Right renal pelvis (tissue), 4 donors: ENCODE measurements around the gene MEIOSIN. TPM values are rescaled to one million over a fixed set of nuclear protein-coding genes. Genes with fewer than 3 reads are reported as not detected.

Source experiments
- DNase-seq, 4 donors: peaks; one replicate each; pipeline ENCODE4 v3.0.0-alpha.2; 2013; ENCODE audit warnings: low read depth in 4 of 4, low spot score in 3 of 4, missing footprints in 1 of 4
- polyA plus RNA-seq, 4 donors: library from polyadenylated mRNA; unstranded; fragments of 120-200 nt; gene quantifications; one replicate each; pipeline ENCODE4 v1.2.1, GENCODE V29; 2013; ENCODE audit not compliant: insufficient read length in 4 of 4

MEIOSIN gene
- polyA plus RNA-seq, 4 donors: 0.03 TPM; not detected in 3

DNA sequence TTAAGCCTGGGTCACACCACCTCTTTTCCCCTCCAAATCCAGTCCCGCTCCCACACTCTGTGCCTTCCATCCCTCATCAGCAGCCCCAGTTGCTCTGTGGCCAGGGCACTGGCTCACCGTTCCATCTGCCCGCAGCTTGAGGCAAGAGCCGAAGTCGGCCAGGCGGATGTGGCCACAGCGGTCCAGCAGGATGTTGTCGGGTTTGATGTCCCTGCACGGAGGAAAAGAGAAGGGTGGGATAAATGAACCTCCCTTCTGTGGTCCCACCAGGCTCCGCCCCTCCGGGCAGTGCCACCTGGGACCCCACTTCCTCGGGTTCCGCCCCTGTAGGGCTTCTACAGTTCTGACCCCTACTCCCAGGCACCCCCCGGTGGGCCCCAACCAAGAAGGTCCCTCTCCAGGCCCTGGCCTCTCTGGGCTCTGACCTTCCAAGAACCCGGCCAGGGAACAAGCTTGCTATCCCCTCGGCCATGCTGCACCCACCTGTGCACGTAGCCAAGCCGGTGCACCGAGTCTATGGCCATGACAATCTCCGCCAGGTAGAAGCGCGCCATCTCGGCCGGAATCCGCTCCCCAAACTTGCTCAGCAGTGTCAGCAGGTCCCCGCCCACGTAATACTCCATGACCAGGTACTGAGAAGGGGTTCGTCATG lies 44.9 kb downstream of the MEIOSIN start:
- no peak for DNase-seq

DNA sequence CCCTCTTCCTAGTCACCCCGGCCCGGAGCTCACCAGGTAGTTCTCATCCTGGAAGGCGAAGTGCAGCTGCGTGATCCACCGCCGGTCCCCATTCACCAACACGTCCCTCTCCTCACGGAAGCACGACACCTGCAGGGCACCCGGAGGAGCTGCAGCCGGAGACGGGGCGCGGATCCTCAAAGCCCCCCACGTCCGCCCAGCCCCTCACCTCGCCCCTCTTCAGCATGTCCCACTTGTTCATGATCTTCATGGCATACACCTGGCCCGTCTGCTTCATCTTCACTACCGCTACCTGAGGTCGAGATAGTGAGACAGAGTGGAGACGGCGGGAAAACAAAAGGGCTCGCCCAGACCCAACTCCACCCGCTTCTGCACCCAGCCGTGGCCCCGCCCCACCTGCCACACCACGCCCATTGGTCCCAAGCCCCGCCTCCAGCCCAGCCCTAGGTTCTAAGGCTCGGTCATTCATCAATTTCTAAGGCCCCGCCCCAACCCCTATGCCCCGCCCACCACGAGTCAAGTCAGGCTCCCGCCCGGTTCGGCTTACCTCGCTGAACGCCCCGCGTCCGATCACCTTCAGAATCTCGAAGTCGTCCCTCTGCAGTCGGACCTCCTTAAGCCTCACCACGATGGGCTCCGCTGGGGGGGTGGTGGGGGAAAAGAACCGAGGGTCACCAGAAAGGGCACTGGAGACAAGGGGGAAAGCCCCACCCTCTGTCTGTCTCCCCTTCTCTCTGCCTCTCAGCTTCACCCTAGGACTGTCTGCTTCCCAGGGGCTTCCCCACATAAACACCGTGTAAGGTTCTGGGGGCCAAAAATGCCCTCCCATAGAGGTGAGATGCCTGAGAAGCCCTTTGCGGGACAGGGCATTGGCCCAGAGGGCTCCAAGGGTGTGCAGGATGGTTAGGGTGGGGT lies 46.2 kb downstream of the MEIOSIN start:
- peak in 2 of 4 donors; percentile 68 to 72 for DNase-seq

DNA sequence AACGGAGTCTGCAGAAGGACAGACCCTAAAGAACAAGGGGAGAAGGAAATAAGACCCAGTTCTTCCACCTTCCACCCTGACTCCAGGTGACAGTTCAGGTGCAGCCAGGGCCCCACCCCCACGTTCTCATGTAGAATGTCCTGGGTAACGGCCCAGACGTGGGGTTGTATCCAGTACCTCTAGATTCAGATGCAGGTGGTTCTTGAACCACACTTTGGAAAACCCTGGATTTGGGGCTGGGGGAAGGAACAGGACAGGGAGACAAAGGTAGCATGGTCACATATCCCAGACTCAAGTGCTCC lies 46.9 kb downstream of the MEIOSIN start:
- DNase-seq: no peak

DNA sequence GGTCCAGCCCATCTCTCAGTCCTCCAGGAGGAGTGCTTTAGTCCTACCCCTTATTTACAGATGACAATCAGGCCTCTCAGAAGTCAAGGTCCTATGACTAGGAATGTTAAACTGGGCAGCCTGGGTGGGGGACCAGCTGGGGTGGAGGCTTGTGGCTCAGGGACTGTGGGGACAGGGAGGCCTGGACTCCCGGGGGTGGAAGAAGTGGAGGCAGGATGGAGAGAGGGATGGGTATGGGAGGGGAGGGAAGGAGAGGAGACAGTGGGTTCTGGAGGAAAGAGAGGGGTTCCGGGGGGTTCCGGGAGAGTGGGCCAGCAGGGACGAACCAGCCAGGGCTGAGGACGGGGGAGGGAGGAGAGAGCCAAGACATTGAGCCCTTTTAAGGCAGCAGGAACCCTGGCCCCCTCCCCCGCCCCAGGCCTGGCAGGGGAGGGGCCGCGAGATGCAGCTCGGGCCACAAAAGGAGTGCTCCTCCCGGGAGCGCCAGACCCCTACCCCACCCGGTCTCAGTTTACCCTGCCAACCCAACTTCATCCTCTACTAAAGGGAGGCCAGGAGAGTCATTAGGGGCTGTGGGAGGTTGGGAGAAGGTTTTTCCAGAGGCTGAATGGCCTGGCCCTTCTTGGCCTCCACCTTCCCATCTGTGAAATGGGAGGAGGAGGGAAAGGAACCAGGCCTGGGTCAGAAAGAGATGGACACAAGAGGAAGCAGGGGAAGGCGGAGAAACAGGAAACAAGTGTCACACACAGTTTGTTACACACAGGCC lies 47.4 kb downstream of the MEIOSIN start:
- no peak for DNase-seq

DNA sequence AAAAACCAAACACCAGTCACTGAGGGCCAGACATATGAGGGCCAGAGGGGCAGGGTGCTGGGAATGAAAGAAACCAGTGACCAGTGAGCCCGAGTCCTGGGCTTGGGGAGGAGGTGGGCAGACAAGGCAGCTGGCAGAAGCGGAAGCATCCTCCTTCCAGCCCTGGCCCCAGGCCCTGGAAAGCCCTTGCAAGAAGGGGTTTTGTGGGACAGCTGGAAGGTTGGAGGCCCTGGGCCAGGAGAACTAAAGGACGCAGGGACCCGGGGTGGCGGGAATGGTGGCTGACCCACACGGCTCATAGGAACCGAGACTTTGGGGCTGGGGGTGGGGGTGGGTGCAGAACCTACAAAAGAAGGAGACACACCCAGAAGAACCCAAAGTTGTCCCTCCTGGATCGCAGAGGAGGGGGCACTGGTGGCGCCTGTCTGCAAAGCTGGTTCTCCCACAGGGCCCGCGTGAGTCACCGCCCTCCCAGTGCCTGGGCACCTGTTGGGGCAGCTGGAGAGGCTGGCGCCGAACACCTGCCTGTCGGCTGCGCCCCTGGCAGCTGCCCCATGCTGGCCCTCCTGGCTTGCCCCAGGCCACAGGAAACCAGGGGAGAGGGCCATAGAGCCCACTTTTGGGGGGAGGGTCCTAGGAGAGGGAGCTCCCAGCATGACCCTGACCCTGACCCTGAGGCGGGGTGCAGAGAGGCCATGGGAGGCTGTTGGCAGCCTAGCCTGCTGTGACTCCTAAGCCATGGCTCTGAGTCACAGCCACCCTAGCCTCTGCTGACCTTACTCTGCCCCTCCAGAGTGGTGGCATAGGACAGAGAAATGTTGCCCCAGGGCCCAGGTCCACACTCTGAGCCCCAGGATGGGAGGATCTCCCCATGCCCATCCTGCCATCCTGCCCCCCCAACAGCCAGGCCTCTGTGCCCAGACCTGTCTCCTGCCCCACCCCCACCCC lies 48.2 kb downstream of the MEIOSIN start:
- DNase-seq: no peak

DNA sequence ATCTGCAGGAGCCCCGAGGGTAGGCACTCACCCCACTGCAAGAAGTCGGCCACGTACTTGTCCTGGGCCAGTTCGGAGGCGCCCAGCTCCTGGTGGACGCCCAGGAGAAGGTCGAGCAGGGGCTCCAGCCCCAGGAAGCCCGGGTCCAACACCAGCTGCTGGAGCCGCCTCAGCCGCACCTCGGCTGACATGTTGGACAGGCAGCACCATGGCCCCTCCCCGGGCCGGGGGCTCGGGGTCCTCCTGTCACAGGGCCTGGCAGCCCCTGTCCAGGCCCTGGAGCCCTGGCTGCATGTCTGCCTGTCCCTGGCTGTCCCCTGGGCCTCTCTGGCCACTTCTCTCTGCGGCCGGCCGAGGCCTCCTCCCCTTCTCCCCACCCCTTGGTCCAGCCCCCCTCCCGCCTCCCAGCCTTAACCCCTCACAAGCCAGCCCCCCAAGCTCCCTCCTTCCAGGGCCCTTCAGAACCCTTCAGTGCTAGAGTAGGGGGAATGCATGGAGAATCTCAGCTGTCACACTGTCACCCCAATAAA lies 49.0 kb downstream of the MEIOSIN start, which contains the start of gene DMPK:
Gene DMPK (minus strand): TSS at position 329 of the 530 bp plus-strand sequence. CDS start 138 bp downstream, at position 191.
- DNase-seq: no peak

DNA sequence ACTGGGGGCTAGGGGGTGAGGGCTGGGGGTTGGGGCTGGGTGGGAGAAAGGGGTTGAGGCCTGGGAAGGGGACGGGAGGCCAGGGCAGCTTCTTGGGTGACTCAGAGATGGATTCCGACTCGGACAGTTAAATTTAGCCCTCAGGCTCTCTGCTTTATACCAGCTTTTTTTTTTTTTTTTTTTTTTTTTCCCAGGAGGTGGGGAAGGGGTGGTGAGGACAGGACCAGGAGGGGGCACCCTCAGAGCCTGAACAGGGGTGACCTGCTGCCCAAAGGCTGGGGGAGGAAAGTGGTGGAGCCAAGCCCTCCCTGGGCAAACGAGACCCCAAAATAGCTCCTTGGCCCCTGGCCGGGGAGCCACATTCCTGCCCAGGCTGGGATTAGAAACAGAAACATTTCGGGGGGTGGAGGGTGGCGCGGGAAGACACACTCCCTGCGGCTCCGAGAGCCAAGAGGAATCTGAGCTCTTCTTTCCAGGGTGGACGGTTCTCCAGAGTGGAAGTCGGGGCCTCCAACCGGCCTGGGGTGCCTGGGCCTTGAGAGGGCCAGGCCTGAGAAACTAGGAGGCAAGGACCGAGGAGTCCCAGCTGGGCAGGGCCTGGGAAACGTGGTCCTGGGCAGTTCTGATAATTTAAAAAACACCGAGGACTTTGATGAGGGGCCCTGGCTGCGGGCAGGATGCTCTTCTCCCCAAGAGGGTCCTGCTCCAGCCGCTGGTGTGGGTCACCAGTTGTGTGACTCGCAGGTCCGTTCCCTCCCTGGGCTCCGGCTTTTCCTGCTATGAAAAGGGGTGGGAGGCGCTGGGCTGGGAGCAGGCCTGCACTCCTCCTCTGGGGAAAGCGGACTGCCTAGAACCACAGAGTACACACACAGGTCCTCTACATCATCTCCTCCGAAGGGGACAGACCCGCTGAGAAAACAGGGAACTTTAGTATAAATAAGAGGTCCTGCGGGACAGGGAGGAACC lies 49.9 kb downstream of the MEIOSIN start:
- no peak for DNase-seq

DNA sequence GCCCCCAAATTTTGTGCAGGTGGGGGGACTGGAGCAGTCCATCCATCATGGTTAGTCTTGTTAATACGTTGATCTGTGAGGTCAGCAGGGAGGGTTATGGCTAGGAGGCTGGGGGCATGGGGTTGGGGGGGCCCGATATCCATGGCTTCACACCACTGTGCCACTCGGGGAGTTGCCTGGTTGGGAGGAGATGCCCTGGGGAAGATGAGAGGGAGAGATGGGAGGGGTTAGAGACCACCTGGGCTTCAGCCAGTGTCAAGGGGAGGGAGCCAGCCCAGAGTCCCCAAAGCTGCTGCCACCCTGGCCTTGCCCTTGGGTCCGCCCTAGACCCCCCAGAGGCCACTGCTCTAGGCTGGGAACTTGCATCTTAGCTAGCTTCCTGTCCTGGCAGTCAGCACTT lies 50.9 kb downstream of the MEIOSIN start:
- DNase-seq: no peak

DNA sequence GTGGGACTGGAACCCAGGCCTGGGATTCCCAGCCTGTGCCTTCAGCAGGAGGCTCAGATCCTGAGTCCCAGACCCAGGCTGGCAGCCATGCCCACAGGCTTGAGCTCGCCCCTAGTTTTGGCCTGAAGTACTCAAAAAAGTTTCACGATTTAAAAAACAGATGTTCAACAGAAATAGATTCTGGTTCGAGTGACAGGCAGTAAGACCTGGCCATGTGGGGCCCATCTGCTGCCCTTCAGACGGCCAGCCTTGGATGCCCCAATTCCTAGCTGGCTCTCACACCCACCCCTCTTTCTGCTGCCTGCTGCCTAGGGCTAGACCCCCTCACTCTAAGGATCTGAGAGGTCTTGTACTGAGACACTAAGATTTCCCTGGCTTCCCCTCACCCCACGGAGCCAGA lies 51.9 kb downstream of the MEIOSIN start:
- DNase-seq: no peak

DNA sequence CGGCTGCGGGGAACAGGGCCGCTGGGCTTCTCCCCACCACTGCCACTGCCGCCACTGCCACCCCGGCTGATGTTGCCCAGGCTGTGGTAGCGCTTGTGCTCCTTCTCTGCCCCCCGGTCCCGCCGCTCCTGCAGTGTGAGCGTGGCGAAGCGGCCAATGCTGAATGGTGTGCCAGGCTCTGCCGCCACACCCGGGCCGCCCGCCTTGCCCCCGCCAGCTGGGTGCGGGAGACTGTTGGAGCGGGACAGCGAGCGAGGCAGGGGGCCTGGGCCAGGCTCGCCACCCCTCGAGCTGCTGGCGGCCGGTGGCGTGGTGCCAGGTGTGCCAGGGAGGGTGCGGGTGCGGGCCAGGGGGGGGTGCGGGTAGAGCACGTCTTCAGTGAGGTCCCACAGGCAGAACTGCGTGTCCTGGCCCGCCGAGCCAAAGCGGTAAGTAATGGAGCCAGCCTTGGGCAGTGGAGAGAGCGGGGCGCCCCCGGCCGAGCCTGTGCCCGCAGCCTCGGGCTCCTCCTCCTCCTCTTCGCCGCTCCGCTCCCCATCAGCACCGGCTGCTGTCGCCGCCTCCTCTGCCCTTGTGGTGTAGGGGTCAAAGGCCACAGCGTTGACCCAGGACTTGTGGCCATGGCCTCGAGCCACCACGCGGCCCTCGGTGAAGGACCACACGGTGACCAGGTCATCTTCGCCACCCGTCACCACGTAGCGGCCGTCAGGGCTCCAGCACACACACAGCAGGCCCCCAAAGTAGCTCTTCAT lies 52.7 kb downstream of the MEIOSIN start:
- no peak for DNase-seq

DNA sequence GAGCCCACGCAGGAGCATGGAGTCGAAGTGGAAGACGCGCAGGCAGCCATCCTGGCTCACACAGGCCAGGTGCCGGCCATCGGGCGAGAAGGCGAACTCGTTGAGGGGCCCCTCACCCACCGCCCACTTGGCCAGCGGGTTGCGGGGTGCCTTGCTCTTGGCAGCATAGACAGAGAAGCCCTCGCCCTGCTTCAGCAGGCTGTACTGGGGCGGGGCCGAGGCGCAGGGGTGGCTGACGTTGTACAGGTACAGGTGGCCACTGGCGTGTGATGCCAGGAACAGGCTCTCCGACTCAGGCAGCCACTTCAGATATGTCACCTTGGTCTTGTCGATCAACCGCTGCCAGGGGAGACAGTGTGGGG lies 53.3 kb downstream of the MEIOSIN start:
- no peak for DNase-seq

DNA sequence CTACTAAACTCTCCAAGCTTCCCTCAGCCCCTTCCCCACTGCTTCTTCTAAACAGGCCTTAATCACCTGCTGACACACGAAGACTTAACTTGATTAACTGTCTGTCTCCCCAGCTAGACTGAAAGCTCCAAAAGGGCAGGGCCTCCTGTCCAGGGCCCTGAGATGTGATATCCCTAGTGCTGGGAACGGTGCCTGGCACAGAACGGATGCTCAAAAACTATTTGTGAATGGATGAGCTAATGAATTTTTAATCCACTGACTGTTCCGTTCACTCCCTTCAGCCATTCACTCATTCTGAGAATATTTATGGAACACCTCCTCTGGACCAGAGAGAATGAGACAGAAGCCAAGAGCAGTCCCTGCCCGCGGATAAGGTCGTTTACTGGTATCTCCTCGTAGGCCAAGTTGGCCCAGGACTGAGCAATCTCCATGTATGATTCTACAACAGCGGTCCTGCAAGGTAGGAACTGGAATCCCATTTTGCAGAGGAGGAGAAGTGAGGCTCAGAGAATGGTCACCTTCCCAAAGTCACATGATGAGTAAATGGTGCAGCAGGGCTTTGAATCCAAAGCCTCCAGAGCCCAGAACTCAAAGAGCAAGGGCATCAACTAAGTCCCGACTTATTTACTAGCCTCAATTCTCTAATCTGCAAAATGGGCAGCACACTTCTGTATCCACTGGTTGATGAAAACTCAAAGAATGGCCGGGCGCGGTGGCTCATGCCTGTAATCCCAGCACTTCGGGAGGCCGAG lies 56.0 kb downstream of the MEIOSIN start:
- DNase-seq: no peak

DNA sequence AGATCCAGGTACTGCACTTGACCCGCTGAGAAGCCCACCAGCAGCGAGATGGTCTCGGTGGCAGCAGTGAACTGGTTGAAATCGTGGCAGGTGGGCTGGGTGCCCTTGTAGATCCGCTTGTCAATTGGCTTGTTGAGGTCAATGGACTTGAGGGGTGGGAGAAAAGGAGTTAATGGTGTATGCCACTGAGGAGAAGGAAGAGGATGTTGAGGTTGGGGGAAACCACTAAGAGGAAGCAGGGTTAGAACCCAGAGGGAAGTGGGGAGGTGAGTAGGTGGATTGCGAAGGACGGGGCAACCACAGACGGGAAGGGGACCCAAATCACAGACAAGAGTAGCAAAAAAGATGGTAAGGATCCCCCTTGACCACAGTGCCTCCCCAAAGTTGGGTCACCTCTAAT lies 57.7 kb downstream of the MEIOSIN start:
- DNase-seq: no peak

DNA sequence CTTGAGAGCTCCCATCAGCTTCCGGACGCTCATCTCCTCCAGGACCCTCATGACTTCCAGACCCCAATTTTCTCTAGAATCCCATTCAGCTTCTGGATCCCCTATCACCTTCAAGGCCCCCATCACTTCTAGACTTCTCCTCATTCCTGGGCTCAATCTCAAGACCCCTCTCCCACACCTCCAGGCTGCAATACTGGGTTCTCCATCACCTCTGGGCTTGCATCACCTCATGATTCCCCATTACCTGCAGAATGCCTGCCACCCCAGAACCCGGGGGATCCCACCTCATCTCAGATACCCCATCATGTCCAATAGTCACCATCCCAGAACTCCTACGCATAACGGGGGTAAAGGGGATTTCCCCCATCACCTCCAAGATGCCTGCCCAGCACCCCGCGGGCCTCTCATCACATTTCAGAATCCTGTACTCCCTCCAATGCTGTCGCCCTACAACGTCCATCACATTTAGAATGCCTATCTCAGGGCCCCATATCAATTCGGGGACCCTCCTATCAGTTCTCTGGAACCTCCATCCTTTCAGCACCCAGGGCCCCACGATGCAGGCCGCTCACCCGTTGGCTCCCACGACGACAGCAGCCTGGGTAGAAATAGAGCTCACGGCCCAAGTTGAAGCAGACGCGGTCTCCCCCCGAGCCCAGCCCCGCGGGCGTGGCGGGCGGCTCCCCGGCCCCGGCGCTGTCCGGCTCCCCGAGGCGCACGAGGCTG lies 58.7 kb downstream of the MEIOSIN start:
- DNase-seq: no peak

DNA sequence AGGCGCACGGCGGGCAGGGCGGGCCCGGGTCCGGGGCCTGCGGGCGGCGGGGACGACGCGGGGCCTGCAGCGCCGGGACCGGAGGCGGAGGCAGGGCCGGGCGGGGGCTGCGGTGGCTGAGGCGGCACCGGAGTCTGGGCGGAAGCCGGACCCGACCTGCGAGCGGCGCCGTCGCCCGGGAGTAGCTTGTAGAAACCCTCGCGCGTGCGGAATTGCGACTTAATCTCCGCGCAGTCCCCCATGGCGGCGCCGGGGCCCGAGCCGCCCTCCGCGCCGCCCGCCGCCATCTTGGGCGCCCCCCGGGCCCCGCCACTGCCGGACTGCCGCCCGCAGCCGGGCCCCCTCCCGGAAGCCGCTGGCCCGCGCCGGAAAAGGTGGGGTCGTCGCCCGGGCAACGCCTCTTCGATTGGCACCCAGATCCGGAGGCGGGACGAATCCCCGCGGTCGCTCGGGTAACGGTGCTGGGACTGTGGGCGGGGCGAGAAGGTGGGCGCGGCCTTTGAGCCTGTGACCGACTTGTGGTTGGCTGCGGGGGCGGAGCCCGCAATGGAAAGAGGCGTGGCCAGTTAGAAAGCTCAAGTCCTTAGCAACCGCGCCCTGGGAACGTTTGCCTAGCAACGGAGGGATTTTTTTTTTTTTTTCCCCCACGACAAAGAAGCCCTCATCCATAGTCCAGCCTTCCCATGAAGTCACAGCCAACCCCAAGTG lies 59.4 kb downstream of the MEIOSIN start, which contains the start of gene DMWD:
Gene DMWD (minus strand): TSS at position 376 of the 708 bp plus-strand sequence. CDS start 89 bp downstream, at position 287.
- DNase-seq: peak; percentile 97 to 99 (median 98)

DNA sequence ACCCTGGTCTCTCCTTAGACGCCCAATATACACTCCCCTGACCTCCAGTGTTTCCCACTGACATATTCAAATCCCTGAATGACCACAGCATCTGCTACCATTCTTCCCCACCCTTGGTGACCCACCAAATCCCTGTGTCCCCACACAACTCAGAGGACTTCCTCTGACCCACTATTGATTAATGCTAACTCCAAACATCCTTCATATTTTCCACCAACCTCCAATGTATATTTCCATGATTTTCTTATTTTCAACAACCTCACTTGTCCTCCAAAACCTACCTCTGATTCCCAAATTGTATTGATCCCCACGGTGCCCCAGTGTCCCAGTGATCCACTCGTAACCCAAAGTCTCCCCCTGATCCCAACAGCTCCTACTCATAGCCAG lies 59.9 kb downstream of the MEIOSIN start:
- no peak for DNase-seq
